Activated B cell treated with CpG ODN at 0.5 μM for 24 hours (primary cell): ENCODE results near the gene CPPED1. TPM values are rescaled to one million over a fixed set of nuclear protein-coding genes. Genes with fewer than 3 reads are reported as not detected.

Experiments
- ATAC-seq: fragments of 200-7000 bp; cut with Tn5 transposase; one replicate; pipeline ENCODE4 v1.10.0; 2021; ENCODE audit warnings: low read depth, mild to moderate bottlenecking, moderate library complexity
- CTCF ChIA-PET: fragments of 350-600 bp; sonication (Branson Sonifier 250); formaldehyde crosslinking; loops from one replicate; lab custom pipeline; 2021; ENCODE audit warnings: antibody characterized with exemption; lab: Charles Lee
- POLR2A ChIA-PET: fragments of 350-600 bp; sonication (Branson Sonifier 250); formaldehyde crosslinking; loops from one replicate; lab custom pipeline; 2021; ENCODE audit warnings: antibody characterized with exemption; lab: Charles Lee
- DNase-seq: peaks from one replicate; pipeline ENCODE4 v3.0.0; 2022
- H3K27ac Mint-ChIP-seq: one replicate; pipeline ENCODE4 v1.8.0; 2020; ENCODE audit warnings: mixed read lengths
- H3K27me3 Mint-ChIP-seq: one replicate; pipeline ENCODE4 v1.8.0; 2021; ENCODE audit warnings: mixed read lengths
- H3K36me3 Mint-ChIP-seq: one replicate; pipeline ENCODE4 v1.8.0; 2021; ENCODE audit warnings: low read depth, mixed read lengths
- H3K4me1 Mint-ChIP-seq: one replicate; pipeline ENCODE4 v1.8.0; 2021; ENCODE audit warnings: mixed read lengths
- H3K4me3 Mint-ChIP-seq: one replicate; pipeline ENCODE4 v1.8.0; 2020; ENCODE audit warnings: mild to moderate bottlenecking, mixed read lengths
- H3K9me3 Mint-ChIP-seq: one replicate; pipeline ENCODE4 v1.8.0; 2020; ENCODE audit warnings: mixed read lengths
- intact Hi-C: fragments of 100-400 bp; cut with micrococcal nuclease; formaldehyde crosslinking; loops from one replicate; pipeline ENCODE4 v1.15.1; 2024
- total RNA-seq: library from RNA; stranded (reverse); gene quantifications from 2 replicates; pipeline ENCODE4 v1.2.3, GENCODE V29; 2022
- TF ChIP-seq, protein P1 (sequence below): fragments of 200-600 bp; IDR thresholded peaks from one replicate; pipeline ENCODE4 v1.8.0; 2022; ENCODE audit warnings: antibody characterized with exemption, mild to moderate bottlenecking

CPPED1 gene
- total RNA-seq, 1 donor from 2014 or later: 14.1 TPM

- no peak for ATAC-seq
- Mint-ChIP-seq H3K4me1 (no peaks in the 10 kb centered on the region), H3K4me3 (no peak overlapping the region), H3K27me3 (no peaks in the 10 kb centered on the region), H3K27ac (no peak overlapping the region), H3K9me3 (peaks cover 11% of the 10 kb centered on the region), H3K36me3 (peaks cover 10% of the 10 kb centered on the region)
- TF ChIP-seq, protein P1, sequence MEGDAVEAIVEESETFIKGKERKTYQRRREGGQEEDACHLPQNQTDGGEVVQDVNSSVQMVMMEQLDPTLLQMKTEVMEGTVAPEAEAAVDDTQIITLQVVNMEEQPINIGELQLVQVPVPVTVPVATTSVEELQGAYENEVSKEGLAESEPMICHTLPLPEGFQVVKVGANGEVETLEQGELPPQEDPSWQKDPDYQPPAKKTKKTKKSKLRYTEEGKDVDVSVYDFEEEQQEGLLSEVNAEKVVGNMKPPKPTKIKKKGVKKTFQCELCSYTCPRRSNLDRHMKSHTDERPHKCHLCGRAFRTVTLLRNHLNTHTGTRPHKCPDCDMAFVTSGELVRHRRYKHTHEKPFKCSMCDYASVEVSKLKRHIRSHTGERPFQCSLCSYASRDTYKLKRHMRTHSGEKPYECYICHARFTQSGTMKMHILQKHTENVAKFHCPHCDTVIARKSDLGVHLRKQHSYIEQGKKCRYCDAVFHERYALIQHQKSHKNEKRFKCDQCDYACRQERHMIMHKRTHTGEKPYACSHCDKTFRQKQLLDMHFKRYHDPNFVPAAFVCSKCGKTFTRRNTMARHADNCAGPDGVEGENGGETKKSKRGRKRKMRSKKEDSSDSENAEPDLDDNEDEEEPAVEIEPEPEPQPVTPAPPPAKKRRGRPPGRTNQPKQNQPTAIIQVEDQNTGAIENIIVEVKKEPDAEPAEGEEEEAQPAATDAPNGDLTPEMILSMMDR: no peak
- DNase-seq: no peak
- intact Hi-C loops: no loop called here
- POLR2A ChIA-PET: no interaction called here
- CTCF ChIA-PET: no interaction called here
These were observed 87.0 kb downstream of the CPPED1 start for GRCh38 chr16:12716658-12717057.

DNA sequence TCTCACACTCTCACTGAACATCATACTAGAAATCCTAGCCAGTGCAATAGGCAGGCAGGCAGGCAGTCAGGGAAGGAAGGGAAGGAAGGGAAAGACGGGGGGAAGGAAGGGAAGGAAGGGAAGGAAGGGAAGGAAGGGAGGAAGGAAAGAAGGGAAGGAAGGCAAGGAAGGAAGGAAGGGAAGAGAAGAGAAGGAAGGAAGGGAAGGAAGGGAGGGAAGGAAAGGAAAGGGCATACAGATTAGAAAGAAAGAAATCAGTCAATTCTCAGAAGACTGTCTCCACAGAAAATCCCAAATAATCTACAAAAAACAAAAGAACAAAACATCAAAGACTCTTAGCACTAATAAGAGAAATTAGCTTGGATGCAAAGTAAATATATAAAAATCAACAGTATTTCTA, 93.9 kb downstream of the CPPED1 start:
- Mint-ChIP-seq H3K27me3 (no peaks in the 10 kb centered on the region), H3K9me3 (peaks cover 4% of the 10 kb centered on the region), H3K36me3 (peaks cover 5% of the 10 kb centered on the region), H3K4me1 (no peaks in the 10 kb centered on the region), H3K27ac (no peak overlapping the region), H3K4me3 (no peak overlapping the region)
- ChIA-PET POLR2A (interaction anchor here (0.7 kb wide), 1 partner anchor 9 kb away, joined by 5 read pairs; no protein-coding TSS in a partner anchor), CTCF (no interaction called here)
- ATAC-seq (no peak), DNase-seq (no peak)
- intact Hi-C loops: no loop called here
- TF ChIP-seq, protein P1: no peak

DNA sequence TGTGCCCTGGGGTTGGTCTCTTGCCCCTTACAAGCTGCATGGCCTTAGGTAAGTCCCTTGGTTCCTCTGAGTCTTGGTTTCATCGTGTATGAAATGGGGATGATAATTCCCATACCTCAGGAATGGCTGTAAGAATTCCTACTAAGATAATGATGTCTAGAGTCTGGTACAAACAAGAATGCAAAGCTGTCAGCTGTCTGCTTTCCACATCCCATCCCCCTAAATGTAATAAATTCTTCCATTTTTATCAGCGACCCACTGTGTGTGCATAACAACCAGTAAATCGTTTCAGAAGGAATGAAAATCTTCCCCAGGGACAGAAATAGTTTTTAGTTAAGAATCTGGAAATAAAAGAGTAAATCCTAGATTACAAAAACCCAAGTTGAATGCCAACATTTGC, 95.4 kb downstream of the CPPED1 start:
- peaks cover 14% of the 10 kb centered on the region for H3K36me3 Mint-ChIP-seq
- no peaks in the 10 kb centered on the region for H3K4me1 Mint-ChIP-seq
- H3K27ac Mint-ChIP-seq: no peak overlapping the region
- H3K4me3 Mint-ChIP-seq: no peak overlapping the region
- H3K27me3 Mint-ChIP-seq: no peaks in the 10 kb centered on the region
- DNase-seq (no peak), ATAC-seq (no peak)
- intact Hi-C loops: no loop called here
- H3K9me3 Mint-ChIP-seq: no peaks in the 10 kb centered on the region
- ChIA-PET POLR2A (no interaction called here), CTCF (no interaction called here)
- TF ChIP-seq, protein P1: no peak

DNA sequence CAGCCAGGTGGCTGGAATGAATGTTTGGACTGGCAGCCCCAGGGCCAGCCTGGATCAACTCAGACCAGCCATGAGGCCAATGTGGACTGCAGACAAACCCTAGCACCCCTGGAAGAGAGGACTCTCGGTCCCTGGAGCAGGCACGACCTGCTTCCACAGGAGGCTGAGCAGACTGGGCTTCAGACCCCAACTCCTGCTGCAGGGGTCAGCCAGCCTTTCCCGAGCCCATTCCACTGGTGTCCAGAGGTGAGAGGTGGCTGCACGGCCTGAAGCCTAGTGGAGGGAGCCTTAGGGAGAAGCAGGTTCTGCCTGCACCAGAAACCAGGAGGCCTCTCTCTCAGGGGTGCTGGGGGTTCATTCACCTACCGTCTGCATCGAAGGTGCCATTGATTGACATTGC, 97.1 kb downstream of the CPPED1 start:
- no peaks in the 10 kb centered on the region for H3K4me1 Mint-ChIP-seq
- H3K27me3 Mint-ChIP-seq: no peaks in the 10 kb centered on the region
- TF ChIP-seq, protein P1: no peak
- ChIA-PET CTCF (no interaction called here), POLR2A (interaction anchor here (0.7 kb wide), 1 partner anchor 358 kb away, joined by 3 read pairs; no protein-coding TSS in a partner anchor)
- no peak overlapping the region for H3K27ac Mint-ChIP-seq
- intact Hi-C loops: no loop called here
- peaks cover 22% of the 10 kb centered on the region for H3K36me3 Mint-ChIP-seq
- no peak overlapping the region for H3K4me3 Mint-ChIP-seq
- no peak for ATAC-seq
- H3K9me3 Mint-ChIP-seq: no peaks in the 10 kb centered on the region
- no peak for DNase-seq

GRCh38 chr16:12704492-12705111, 99.1 kb downstream of the CPPED1 start:
- CTCF ChIA-PET: no interaction called here
- TF ChIP-seq, protein P1: no peak
- DNase-seq (no peak), ATAC-seq (no peak)
- H3K27me3 Mint-ChIP-seq: no peaks in the 10 kb centered on the region
- H3K4me3 Mint-ChIP-seq: no peak overlapping the region
- intact Hi-C loops: no loop called here
- H3K27ac Mint-ChIP-seq: no peak overlapping the region
- H3K36me3 Mint-ChIP-seq: peaks cover 22% of the 10 kb centered on the region
- POLR2A ChIA-PET: no interaction called here
- H3K9me3 Mint-ChIP-seq: no peaks in the 10 kb centered on the region
- no peaks in the 10 kb centered on the region for H3K4me1 Mint-ChIP-seq
